Esophagus (tissue), 2 donors: Measurements from ENCODE around the gene ABHD12. TPM values are rescaled to one million over a fixed set of nuclear protein-coding genes. Genes with fewer than 3 reads are reported as not detected.

Experiments used
- H3K27ac ChIP-seq, 2 donors: one replicate each; pipeline ENCODE4 v1.5.1; 2013; ENCODE audit warnings: low read depth in 2 of 2, mild to moderate bottlenecking in 2 of 2, inconsistent platforms in 1 of 2, low read length in 1 of 2, moderate library complexity in 1 of 2
- H3K27me3 ChIP-seq, 2 donors: one replicate each; pipeline ENCODE4 v1.6.1; 2013; ENCODE audit warnings: low read length in 2 of 2, control low read depth in 1 of 2, mild to moderate bottlenecking in 1 of 2; ENCODE audit not compliant: insufficient read depth in 2 of 2, control insufficient read depth in 1 of 2
- H3K36me3 ChIP-seq, 2 donors: one replicate each; pipeline ENCODE4 v1.6.1; 2013; ENCODE audit warnings: low read length in 1 of 2; ENCODE audit not compliant: control insufficient read depth in 2 of 2, insufficient read depth in 2 of 2
- H3K4me1 ChIP-seq, 2 donors: one replicate each; pipeline ENCODE4 v1.6.1; 2013; ENCODE audit warnings: low read length in 1 of 2; ENCODE audit not compliant: control insufficient read depth in 2 of 2, insufficient read depth in 2 of 2
- H3K4me3 ChIP-seq, 2 donors: one replicate each; pipeline ENCODE4 v1.5.1; 2013; ENCODE audit warnings: low read length in 2 of 2, mild to moderate bottlenecking in 2 of 2, low read depth in 1 of 2, moderate library complexity in 1 of 2
- H3K9me3 ChIP-seq, 2 donors: one replicate each; pipeline ENCODE4 v1.6.1; 2013; ENCODE audit warnings: mild to moderate bottlenecking in 2 of 2, low read depth in 1 of 2, low read length in 1 of 2, moderate library complexity in 1 of 2; ENCODE audit not compliant: control insufficient read depth in 2 of 2, insufficient read depth in 1 of 2
- WGBS, 2 donors: extraction: QIAGEN DNeasy Blood & Tissue Kit; methylation state at CpG; one replicate each; pipeline ENCODE4 v1.1.7; 2013; 5-methylcytosine and 5-hydroxymethylcytosine counted together
- polyA plus RNA-seq, 2 donors: library from polyadenylated mRNA; stranded (reverse); fragments of 200-250 nt; gene quantifications; one replicate each; pipeline ENCODE4 v1.2.3, GENCODE V29; 2013
- donor health status: healthy with polysubstance abuse.
- donor health status: Bipolar disorder and iron deficiency.

The ABHD12 gene
- polyA plus RNA-seq, 2 donors: 36.9 to 42.3 TPM

DNA sequence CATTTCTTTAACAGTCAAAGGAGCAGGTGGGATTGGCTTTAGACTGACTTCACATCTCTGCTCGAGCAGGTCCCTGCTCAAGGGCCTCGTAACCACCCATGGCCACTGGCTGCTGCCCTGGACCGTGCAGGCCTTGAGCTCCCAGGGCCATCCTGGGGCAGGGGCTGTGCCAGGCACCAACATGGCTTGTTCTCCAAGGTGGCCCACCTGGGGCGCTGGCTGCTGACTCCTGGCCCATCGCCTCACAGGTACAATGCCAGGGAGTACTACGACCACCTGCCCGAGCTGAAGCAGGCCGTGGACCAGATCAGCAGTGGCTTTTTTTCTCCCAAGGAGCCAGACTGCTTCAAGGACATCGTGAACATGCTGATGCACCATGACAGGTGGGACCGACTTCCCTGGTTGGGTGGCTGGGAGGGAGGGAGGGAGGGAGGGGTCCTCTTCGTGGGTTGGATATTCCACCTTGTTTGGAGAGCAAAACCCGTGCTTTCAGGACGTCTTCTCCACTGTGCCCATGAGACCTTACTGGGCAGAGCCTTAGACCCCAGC, 96.7 kb downstream of the ABHD12 start:
- peaks cover 11 to 37% of the 10 kb centered on the region in 2 donors for H3K36me3 ChIP-seq
- peaks cover 4 to 8% of the 10 kb centered on the region in 2 donors for H3K4me1 ChIP-seq
- 77 to 79% methylated on average over 13 of the region's 13 CpGs for WGBS, 2 donors
- H3K4me3 ChIP-seq: no peak overlapping the region
- no peaks in the 10 kb centered on the region for H3K27me3 ChIP-seq
- H3K27ac ChIP-seq: peak overlapping the region; percentile 5 to 53
- no peaks in the 10 kb centered on the region for H3K9me3 ChIP-seq

DNA sequence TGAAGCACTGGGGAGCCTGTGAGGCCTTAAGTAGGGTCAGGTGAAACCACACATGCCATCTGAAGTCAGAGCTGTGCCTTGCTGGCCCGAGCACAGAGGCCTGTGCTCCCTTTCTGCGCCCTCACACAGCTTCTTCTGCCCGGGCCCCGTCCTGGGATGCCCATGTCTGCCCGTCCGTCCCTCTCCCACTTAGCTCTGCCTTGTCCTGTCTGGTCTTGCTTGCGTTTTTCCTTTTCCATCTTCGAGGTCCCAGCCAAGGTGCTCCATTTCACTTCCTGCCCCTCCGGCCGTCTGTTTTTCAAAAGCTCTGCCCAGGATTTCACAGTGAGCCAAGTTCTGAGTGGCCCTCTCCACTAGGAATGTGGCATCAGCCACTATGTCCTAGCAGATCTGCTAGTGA, 97.1 kb downstream of the ABHD12 start:
- Histone ChIP-seq H3K27me3 (no peaks in the 10 kb centered on the region), H3K27ac (peak overlapping the region in 1 of 2 donors; percentile 53), H3K9me3 (no peaks in the 10 kb centered on the region), H3K4me1 (peaks cover 4 to 8% of the 10 kb centered on the region in 2 donors), H3K36me3 (peaks cover 11 to 38% of the 10 kb centered on the region in 2 donors), H3K4me3 (no peak overlapping the region)
- 46 to 58% methylated on average over 10 of the region's 10 CpGs for WGBS, 2 donors

DNA sequence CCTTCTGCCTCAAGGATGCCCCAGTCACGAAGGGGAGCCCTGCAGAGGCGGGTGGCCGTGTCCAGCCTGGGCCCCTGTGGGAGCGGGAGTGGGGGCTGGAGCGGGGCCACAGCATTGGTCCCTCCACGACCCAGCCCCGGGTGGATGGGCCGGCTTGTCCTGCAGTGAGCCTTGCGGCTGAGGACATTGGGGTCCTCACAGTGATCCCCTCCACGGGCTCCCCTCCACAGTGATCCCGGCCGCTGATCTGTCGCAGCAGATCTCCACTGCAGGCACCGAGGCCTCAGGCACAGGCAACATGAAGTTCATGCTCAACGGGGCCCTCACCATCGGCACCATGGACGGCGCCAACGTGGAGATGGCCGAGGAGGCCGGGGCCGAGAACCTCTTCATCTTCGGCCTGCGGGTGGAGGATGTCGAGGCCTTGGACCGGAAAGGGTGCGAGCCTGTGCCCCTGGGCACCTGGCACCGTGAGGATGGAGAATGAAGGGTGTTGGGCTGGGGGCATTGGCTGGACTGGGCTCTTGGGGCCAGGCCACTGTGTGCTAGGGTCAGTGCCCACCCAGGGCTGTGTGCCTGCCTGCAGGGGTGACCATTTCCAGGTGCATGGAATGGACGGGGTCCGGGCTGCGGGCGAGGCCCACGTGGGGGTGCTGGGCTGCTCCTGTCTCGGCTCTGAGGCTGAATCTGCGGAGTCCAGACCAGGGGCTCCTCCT, 98.3 kb downstream of the ABHD12 start:
- no peaks in the 10 kb centered on the region for H3K9me3 ChIP-seq
- H3K36me3 ChIP-seq: peaks cover 11 to 38% of the 10 kb centered on the region in 2 donors
- H3K27me3 ChIP-seq: no peaks in the 10 kb centered on the region
- no peak overlapping the region for H3K4me3 ChIP-seq
- WGBS, 2 donors: 91 to 92% methylated on average over 35 of the region's 35 CpGs
- peaks cover 4 to 8% of the 10 kb centered on the region in 2 donors for H3K4me1 ChIP-seq
- no peak overlapping the region for H3K27ac ChIP-seq

DNA sequence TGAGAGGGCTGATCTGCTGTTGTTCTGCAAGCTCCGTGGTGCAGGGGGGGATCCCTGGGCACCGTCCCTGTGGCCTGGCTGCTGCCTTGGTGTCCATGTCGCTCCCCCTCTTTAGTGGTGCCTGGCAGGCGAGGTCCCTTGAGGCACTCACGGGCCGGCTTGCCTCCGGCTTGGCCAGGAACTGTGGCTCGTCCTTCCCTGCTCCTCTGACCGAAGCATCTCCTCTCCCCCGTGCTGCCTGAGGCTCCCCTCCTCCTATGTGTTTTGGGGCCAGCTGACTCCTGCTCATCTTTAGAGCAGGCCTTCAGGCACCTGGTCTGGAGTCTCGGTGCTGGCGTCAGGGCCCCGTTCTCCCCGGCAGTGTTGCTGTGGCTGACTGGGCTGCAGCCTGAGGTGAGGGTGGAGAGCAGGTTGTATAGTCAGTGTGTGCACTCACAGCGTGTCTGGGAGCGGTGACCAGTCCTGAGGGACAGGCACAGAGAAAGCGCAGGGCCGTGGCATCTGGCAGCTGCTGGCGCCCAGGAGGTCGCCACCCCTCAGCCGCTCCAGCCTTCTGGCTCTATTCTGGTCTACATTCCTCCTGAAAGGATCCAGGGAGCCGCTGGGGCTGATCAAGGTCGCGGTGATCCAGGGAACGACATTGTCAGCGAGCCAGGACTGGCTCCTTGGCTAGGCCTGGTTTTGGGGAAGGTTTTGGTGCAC, 99.1 kb downstream of the ABHD12 start:
- H3K27ac ChIP-seq: no peak overlapping the region
- H3K4me3 ChIP-seq: no peak overlapping the region
- peaks cover 1 to 4% of the 10 kb centered on the region in 2 donors for H3K4me1 ChIP-seq
- H3K36me3 ChIP-seq: peaks cover 8 to 43% of the 10 kb centered on the region in 2 donors
- no peaks in the 10 kb centered on the region for H3K9me3 ChIP-seq
- H3K27me3 ChIP-seq: no peaks in the 10 kb centered on the region
- 77 to 91% methylated on average over 26 of the region's 26 CpGs for WGBS, 2 donors

DNA sequence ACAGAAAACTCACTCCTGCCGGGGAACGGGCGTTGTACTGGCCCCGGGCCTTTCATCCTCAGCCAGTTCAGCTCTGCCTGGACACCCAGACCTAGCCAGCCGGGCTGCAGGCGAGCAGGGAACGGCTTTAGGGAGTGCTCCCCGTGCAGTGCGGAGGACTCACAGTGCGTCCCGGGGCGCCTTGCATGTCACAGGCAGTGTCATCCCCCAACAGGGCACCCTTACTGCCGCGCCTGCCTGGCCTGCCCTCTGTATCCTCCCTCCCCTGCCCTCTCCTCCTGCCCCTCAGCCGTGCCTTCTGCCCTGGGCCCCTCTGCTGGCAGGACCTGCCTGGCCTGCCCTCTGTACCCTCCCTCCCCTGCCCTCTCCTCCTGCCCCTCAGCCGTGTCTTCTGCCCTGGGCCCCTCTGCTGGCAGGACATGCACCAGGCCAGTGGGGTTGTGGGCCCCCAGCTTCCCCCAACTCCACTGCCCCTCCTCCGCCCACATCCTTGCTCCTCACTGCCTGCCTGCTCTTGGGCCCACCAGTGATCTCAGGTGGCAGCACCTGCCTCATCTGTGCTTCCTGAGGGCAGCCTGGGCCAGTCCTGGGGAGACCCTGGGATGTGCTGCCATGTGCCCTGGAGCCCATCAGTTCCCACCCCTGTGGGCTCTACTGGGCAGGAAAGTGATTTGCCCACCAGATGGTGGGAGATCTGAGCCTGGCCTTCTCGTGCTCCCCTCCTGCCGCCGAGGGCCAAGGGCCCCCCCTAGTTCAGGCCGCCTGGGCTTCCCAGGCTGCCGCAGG, 99.8 kb downstream of the ABHD12 start:
- WGBS, 2 donors: 88% methylated on average over 22 of the region's 22 CpGs
- Histone ChIP-seq H3K9me3 (no peaks in the 10 kb centered on the region), H3K4me1 (peaks cover 0 to 4% of the 10 kb centered on the region in 2 donors), H3K27ac (no peak overlapping the region), H3K36me3 (peaks cover 13 to 49% of the 10 kb centered on the region in 2 donors), H3K4me3 (no peak overlapping the region), H3K27me3 (no peaks in the 10 kb centered on the region)

DNA sequence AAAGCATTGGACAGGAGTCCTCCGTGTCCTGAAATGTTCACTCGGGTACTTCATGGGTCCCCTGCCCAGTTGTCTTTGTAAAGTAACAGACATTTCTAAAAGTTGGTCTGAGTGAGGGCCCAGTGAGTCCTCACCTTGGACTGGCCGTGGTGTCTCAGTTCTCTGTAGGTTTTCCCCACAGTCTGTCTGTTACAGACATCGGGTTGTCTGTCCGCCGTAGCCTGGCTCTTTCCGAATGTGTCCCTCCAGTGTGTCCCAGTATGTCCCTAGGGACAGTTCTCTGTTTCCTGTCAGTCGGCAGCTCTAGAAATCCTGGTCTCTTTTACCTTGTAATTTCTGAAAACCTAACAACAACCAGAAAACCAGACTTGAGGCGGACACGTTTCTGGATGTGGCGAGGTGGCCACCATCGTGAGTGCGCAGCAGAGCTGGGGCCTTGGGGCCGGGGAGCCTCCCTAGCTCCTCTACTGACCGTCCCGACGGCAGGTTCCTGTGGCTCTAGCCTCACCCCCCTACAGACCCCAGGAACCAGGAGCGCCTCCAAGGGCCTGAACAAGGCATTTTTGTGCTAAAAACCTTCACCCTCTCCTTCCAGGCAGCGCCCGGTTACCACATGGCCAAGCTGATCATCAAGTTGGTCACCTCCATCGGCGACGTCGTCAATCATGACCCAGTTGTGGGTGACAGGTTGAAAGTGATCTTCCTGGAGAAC, 100.6 kb downstream of the ABHD12 start:
- H3K27ac ChIP-seq: no peak overlapping the region
- 91 to 93% methylated on average over 24 of the region's 24 CpGs for WGBS, 2 donors

DNA sequence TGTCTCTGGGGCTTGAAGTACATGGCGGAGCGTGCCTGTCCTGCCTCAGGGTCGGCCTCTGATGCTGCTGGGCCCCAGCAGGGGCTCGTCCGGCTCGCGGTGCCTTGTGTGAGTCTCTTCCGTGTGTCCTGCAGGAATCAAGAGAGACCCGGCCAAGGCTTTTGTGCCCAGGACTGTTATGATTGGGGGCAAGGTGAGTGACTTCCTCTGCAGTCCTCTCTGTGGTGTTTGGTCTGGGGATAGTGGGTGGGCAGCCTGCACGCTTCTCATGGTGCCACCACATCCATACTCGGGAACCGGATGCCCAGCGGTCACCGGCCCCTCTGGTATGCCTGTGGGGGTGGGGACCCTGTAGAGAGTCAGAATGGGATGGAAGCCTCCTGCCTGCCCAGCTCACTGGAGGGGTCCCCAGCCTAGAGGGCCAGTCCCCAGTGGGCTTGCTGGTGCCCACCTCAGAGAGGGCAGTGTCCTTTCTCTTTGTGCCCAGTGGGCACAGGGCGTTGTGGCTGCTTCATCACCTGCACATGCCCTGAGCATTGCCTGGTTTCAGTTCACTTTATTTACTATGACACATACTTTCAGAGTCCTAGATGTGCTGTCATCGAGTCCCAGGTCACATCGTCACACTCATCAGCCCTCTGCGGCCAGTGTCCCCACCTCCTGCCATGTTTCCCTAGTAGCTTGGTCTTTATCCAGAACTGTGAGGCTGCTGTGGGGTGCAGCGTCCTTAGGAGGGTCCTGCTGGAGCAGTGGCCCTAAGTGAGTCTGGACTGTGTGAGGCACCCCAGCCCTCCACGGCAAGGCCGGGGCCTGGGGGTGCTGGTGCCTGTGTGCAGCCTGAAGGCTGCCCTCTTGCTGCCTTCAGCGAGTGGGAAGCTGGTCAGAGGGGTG, 102.1 kb downstream of the ABHD12 start:
- H3K27ac ChIP-seq: no peak overlapping the region
- no peak overlapping the region for H3K4me3 ChIP-seq
- H3K4me1 ChIP-seq: peaks cover 0 to 4% of the 10 kb centered on the region in 2 donors
- no peaks in the 10 kb centered on the region for H3K9me3 ChIP-seq
- H3K27me3 ChIP-seq: no peaks in the 10 kb centered on the region
- WGBS, 2 donors: 91 to 92% methylated on average over 22 of the region's 22 CpGs
- H3K36me3 ChIP-seq: peaks cover 13 to 68% of the 10 kb centered on the region in 2 donors

More for the DNA sequence above, 100.6 kb downstream of the ABHD12 start:
- H3K9me3 ChIP-seq: no peaks in the 10 kb centered on the region
- H3K4me3 ChIP-seq: no peak overlapping the region
- H3K27me3 ChIP-seq: no peaks in the 10 kb centered on the region
- peaks cover 13 to 57% of the 10 kb centered on the region in 2 donors for H3K36me3 ChIP-seq
- H3K4me1 ChIP-seq: peaks cover 0 to 4% of the 10 kb centered on the region in 2 donors

DNA sequence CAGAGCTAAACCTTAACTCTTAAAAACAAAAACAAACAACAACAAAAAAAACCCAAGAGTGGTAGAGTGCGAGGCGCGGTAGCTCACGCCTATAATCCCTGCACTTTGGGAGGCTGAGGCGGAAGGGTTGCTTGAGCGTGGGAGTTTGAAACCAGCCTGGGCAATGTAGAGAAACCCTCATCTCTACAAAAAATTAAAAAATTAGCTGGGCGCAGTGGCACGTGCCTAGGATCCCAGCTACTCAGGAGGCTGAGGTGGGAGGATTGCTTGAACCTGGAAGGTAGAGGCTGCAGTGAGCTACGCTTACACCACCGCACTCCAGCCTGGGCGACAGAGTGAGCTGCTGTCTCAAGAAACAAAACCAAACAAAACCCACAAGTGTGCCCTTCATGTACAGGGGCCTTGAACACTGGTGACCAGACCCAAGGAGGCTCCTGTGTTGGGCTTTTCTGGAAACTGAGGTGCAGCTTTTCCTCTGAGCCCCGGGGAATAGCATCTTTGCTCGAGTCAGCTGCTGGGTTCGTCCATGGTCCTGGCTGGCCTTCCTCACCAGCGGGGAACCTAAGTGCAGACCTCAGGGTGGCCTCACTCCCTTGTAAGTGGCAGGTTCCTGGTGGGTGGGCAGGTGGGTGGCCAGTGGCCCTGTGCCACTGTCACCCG, 102.9 kb downstream of the ABHD12 start:
- Histone ChIP-seq H3K27ac (no peak overlapping the region), H3K27me3 (no peaks in the 10 kb centered on the region), H3K9me3 (no peaks in the 10 kb centered on the region), H3K4me1 (no peaks in the 10 kb centered on the region), H3K36me3 (peaks cover 16 to 75% of the 10 kb centered on the region in 2 donors), H3K4me3 (no peak overlapping the region)
- WGBS, 2 donors: 91 to 94% methylated on average over 16 of the region's 16 CpGs
